ENCODE results near the gene B4GALNT1. TPM values are rescaled to one million over a fixed set of nuclear protein-coding genes. Genes with fewer than 3 reads are reported as not detected.
"Not testable (repeated sequence)": the region's sequence is repeated elsewhere in the genome, so short reads cannot be mapped to it uniquely, and the experiment has no call there.

Gene B4GALNT1
- polyA plus RNA-seq, 3 donors = not detected

DNA sequence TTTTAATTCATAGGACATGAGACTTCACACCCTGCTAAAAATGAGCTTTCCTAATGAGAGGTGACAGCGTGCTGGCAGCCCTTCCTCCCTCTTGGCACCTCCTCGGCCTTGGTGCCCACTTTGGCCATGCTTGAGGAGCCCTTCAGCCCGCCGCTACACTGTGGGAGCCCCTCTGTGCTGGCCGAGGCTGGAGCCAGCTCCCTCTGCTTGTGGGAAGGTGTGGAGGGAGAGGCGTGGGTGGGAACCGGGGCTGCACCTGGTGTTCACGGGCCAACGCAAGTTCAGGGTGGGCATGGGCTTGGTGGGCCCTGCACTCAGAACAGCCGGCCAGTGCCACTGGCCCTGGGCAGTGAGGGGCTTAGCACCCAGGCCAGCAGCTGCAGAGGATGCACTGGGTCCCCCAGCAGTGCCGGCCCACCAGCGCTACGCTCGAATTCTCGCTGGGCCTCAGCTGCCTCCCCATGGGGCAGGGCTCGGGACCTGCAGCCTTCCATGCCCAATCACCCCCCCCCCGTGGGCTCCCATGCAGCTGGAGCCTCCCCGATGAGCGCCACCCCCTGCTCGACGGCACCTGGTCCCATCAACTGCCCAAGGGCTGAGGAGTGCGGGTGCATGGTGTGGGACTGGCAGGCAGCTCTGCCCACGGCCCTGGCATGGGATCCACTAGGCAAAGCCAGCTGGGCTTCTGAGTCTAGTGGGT lies 22.7 kb upstream of the B4GALNT1 start:
- intact Hi-C loops (cut with micrococcal nuclease) = no loop called here
- no peak overlapping the region for H3K4me2 ChIP-seq (replicated peaks; ENCODE audit: extremely low read depth, low read length, poor library complexity, severe bottlenecking)
- H3K36me3 ChIP-seq (replicated peaks in 1 of 2; ENCODE audit: control insufficient read depth in 1 of 2, insufficient read depth in 2 of 2, low read length in 2 of 2) = no peaks in the 10 kb centered on the region
- H4K20me1 ChIP-seq (ENCODE audit: insufficient read depth, low read length) = no peaks in the 10 kb centered on the region
- H3K9me3 ChIP-seq (replicated peaks in 1 of 2; ENCODE audit: control insufficient read depth in 1 of 2, insufficient read depth in 1 of 2, low read length in 2 of 2) = peaks cover 14 to 15% of the 10 kb centered on the region in 2 donors
- H3K4me1 ChIP-seq (ENCODE audit: control insufficient read depth in 1 of 2, insufficient read depth in 2 of 2, low read length in 2 of 2) = no peaks in the 10 kb centered on the region
- Mint-ChIP-seq H3K36me3 (no peaks in the 10 kb centered on the region), H3K9me3 (peaks cover 9 to 28% (median 22%) of the 10 kb centered on the region in 7 donors), H3K27me3 (ENCODE audit: low read depth in 3 of 3) (peaks cover 0 to 13% (median 13%) of the 10 kb centered on the region in 3 donors), H3K27ac (no peak overlapping the region), H3K4me3 (no peak overlapping the region), H3K4me1 (no peaks in the 10 kb centered on the region)
- no peak overlapping the region for H3K27ac ChIP-seq (ENCODE audit: low read depth in 1 of 2, low read length in 2 of 2)
- no peak overlapping the region for H3K9ac ChIP-seq (ENCODE audit: insufficient read depth, low read length, poor library complexity, severe bottlenecking)
- H3K79me2 ChIP-seq (ENCODE audit: insufficient read depth, low read length) = no peaks in the 10 kb centered on the region
- WGBS (ENCODE audit: insufficient coverage) = 85% methylated on average over 21 of the region's 23 CpGs
- H3K4me3 ChIP-seq (replicated peaks in 1 of 3; ENCODE audit: low read depth in 2 of 3, low read length in 3 of 3) = no peak overlapping the region
- no peak for DNase-seq
- no peak overlapping the region for H2AFZ ChIP-seq (ENCODE audit: insufficient read depth, low read depth, low read length, poor library complexity, severe bottlenecking)
- H3K27me3 ChIP-seq (ENCODE audit: control insufficient read depth in 2 of 2, insufficient read depth in 2 of 2, low read length in 2 of 2) = no peaks in the 10 kb centered on the region
- TF ChIP-seq CTCF (IDR thresholded peaks at IDR 0.05) = no peak

GRCh38 chr12:57654042-57654441 lies 21.0 kb upstream of the B4GALNT1 start:
- Histone ChIP-seq H3K36me3 (replicated peaks in 1 of 2; ENCODE audit: control insufficient read depth in 1 of 2, insufficient read depth in 2 of 2, low read length in 2 of 2) (no peaks in the 10 kb centered on the region), H2AFZ (ENCODE audit: insufficient read depth, low read depth, low read length, poor library complexity, severe bottlenecking) (no peak overlapping the region), H3K9me3 (replicated peaks in 1 of 2; ENCODE audit: control insufficient read depth in 1 of 2, insufficient read depth in 1 of 2, low read length in 2 of 2) (peaks cover 7 to 9% of the 10 kb centered on the region in 2 donors), H3K4me1 (ENCODE audit: control insufficient read depth in 1 of 2, insufficient read depth in 2 of 2, low read length in 2 of 2) (no peaks in the 10 kb centered on the region), H3K27ac (ENCODE audit: low read depth in 1 of 2, low read length in 2 of 2) (no peak overlapping the region), H3K79me2 (ENCODE audit: insufficient read depth, low read length) (no peaks in the 10 kb centered on the region), H3K9ac (ENCODE audit: insufficient read depth, low read length, poor library complexity, severe bottlenecking) (no peak overlapping the region), H4K20me1 (ENCODE audit: insufficient read depth, low read length) (no peaks in the 10 kb centered on the region), H3K4me3 (replicated peaks in 1 of 3; ENCODE audit: low read depth in 2 of 3, low read length in 3 of 3) (no peak overlapping the region), H3K4me2 (replicated peaks; ENCODE audit: extremely low read depth, low read length, poor library complexity, severe bottlenecking) (no peak overlapping the region), H3K27me3 (ENCODE audit: control insufficient read depth in 2 of 2, insufficient read depth in 2 of 2, low read length in 2 of 2) (no peaks in the 10 kb centered on the region)
- no peak for TF ChIP-seq CTCF (IDR thresholded peaks at IDR 0.05)
- no peaks in the 10 kb centered on the region for H3K36me3 Mint-ChIP-seq
- no peak overlapping the region for H3K4me3 Mint-ChIP-seq
- H3K27me3 Mint-ChIP-seq (ENCODE audit: low read depth in 3 of 3) = peaks cover 0 to 15% (median 11%) of the 10 kb centered on the region in 3 donors
- intact Hi-C loops (cut with micrococcal nuclease) = no loop called here
- H3K4me1 Mint-ChIP-seq = no peaks in the 10 kb centered on the region
- H3K27ac Mint-ChIP-seq = no peak overlapping the region
- peaks cover 6 to 27% (median 17%) of the 10 kb centered on the region in 7 donors for H3K9me3 Mint-ChIP-seq
- no CpG with 5 or more reads among the region's 3 CpGs for WGBS (ENCODE audit: insufficient coverage)
- DNase-seq = no peak

DNA sequence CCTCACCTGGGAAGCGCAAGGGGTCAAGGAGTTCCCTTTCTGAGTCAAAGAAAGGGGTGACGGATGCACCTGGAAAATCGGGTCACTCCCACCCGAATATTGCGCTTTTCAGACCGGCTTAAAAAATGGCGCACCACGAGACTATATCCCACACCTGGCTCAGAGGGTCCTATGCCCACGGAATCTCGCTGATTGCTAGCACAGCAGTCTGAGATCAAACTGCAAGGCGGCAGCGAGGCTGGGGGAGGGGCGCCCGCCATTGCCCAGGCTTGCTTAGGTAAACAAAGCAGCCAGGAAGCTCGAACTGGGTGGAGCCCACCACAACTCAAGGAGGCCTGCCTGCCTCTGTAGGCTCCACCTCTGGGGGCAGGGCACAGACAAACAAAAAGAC lies 13.7 kb upstream of the B4GALNT1 start:
- H3K9me3 Mint-ChIP-seq = peaks cover 2 to 32% (median 28%) of the 10 kb centered on the region in 7 donors
- H3K27me3 ChIP-seq (ENCODE audit: control insufficient read depth in 2 of 2, insufficient read depth in 2 of 2, low read length in 2 of 2); H2AFZ ChIP-seq (ENCODE audit: insufficient read depth, low read depth, low read length, poor library complexity, severe bottlenecking); H3K9ac ChIP-seq (ENCODE audit: insufficient read depth, low read length, poor library complexity, severe bottlenecking); DNase-seq; H3K4me1 ChIP-seq (ENCODE audit: control insufficient read depth in 1 of 2, insufficient read depth in 2 of 2, low read length in 2 of 2); H3K27ac ChIP-seq (ENCODE audit: low read depth in 1 of 2, low read length in 2 of 2); H3K36me3 ChIP-seq (replicated peaks in 1 of 2; ENCODE audit: control insufficient read depth in 1 of 2, insufficient read depth in 2 of 2, low read length in 2 of 2); H3K4me3 ChIP-seq (replicated peaks in 1 of 3; ENCODE audit: low read depth in 2 of 3, low read length in 3 of 3); H3K4me2 ChIP-seq (replicated peaks; ENCODE audit: extremely low read depth, low read length, poor library complexity, severe bottlenecking); H4K20me1 ChIP-seq (ENCODE audit: insufficient read depth, low read length); H3K27ac Mint-ChIP-seq; H3K36me3 Mint-ChIP-seq; H3K4me1 Mint-ChIP-seq; H3K79me2 ChIP-seq (ENCODE audit: insufficient read depth, low read length); H3K27me3 Mint-ChIP-seq (ENCODE audit: low read depth in 3 of 3); H3K4me3 Mint-ChIP-seq; intact Hi-C loops (cut with micrococcal nuclease): not testable (repeated sequence)
- WGBS (ENCODE audit: insufficient coverage) = no CpG with 5 or more reads among the region's 15 CpGs
- H3K9me3 ChIP-seq (replicated peaks in 1 of 2; ENCODE audit: control insufficient read depth in 1 of 2, insufficient read depth in 1 of 2, low read length in 2 of 2) = peaks cover 14 to 22% of the 10 kb centered on the region in 2 donors
